SK-N-SH (cell line): ENCODE measurements around the gene PIAS4. TPM values are rescaled to one million over a fixed set of nuclear protein-coding genes. Genes with fewer than 3 reads are reported as not detected.

Source experiments
- CTCF ChIA-PET: fragments of 300-600, 350-600 bp; formaldehyde crosslinking; extraction: SDS; loops from one replicate; lab custom pipeline; 2021; lab: Yijun Ruan, JAX
- POLR2A ChIA-PET: fragments of 350-600 bp; sonication (Branson Sonifier 250); formaldehyde crosslinking; extraction: SDS; loops from one replicate; lab custom pipeline; 2020; ENCODE audit warnings: antibody characterized with exemption, inconsistent platforms; lab: Yijun Ruan, JAX
- DNase-seq: peaks from one replicate; pipeline ENCODE4 v3.0.0; 2012
- H2AFZ ChIP-seq: fragments of 200-600 bp; sonication (generic); 2 replicates; pipeline ENCODE4 v1.8.1; 2016; ENCODE audit warnings: antibody characterized with exemption, mild to moderate bottlenecking, low read depth
- H3F3A ChIP-seq: fragments of 200-600 bp; sonication (generic); replicated peaks from 2 replicates; pipeline ENCODE3; 2016; ENCODE audit warnings: antibody characterized with exemption, mild to moderate bottlenecking; ENCODE audit not compliant: insufficient read depth
- H3K27ac ChIP-seq, 2 experiments: fragments of 200-500 bp in 1 of 2; fragments of 200-600 bp in 1 of 2; sonication (Bioruptor generic) in 1 of 2; sonication (generic), shearing (Covaris generic) in 1 of 2; 2 replicates each; pipeline versions ENCODE4 v1.5.1 to v1.6.1; 2014 to 2016; ENCODE audit warnings: low read depth in 2 of 2, inconsistent platforms in 1 of 2, low read length in 1 of 2, mild to moderate bottlenecking in 1 of 2, mixed read lengths in 1 of 2
- H3K27me3 ChIP-seq: fragments of 200-600 bp; sonication (generic), shearing (Covaris generic); 2 replicates; pipeline ENCODE4 v1.6.1; 2016; ENCODE audit warnings: mixed run types; ENCODE audit not compliant: insufficient read depth
- H3K36me3 ChIP-seq, 2 experiments: fragments of 200-500 bp in 1 of 2; fragments of 200-600 bp in 1 of 2; sonication (Bioruptor generic) in 1 of 2; sonication (generic) in 1 of 2; replicated peaks in 1 of 2; 2 replicates each; pipeline versions ENCODE3 to v1.5.1; 2014 to 2016; ENCODE audit warnings: low read length in 1 of 2, mild to moderate bottlenecking in 1 of 2; ENCODE audit not compliant: insufficient read depth in 2 of 2, control insufficient read depth in 1 of 2
- H3K4me1 ChIP-seq, 2 experiments: fragments of 200-500 bp in 1 of 2; fragments of 200-600 bp in 1 of 2; sonication (Bioruptor generic) in 1 of 2; sonication (generic), shearing (Covaris generic) in 1 of 2; 2 replicates each; pipeline versions ENCODE4 v1.5.1 to v1.6.1; 2014 to 2016; ENCODE audit warnings: low read depth in 1 of 2, low read length in 1 of 2, mixed run types in 1 of 2; ENCODE audit not compliant: insufficient read depth in 2 of 2, control insufficient read depth in 1 of 2
- H3K4me2 ChIP-seq: fragments of 200-600 bp; sonication (generic), shearing (Covaris generic); 2 replicates; pipeline ENCODE4 v1.6.1; 2017; ENCODE audit warnings: mixed run types
- H3K4me3 ChIP-seq, 2 experiments: fragments of 200-500 bp in 1 of 2; fragments of 200-600 bp in 1 of 2; sonication (Bioruptor generic) in 1 of 2; sonication (generic), shearing (Covaris generic) in 1 of 2; 2 replicates each; pipeline versions ENCODE4 v1.5.1 to v1.8.1; 2014 to 2016; ENCODE audit warnings: low read depth in 2 of 2, inconsistent platforms in 1 of 2, low read length in 1 of 2, mild to moderate bottlenecking in 1 of 2, mixed read lengths in 1 of 2, moderate library complexity in 1 of 2
- H3K79me2 ChIP-seq: fragments of 200-600 bp; sonication (generic); 2 replicates; pipeline ENCODE4 v1.8.1; 2017; ENCODE audit warnings: mild to moderate bottlenecking; ENCODE audit not compliant: insufficient read depth
- H3K9ac ChIP-seq: fragments of 200-600 bp; sonication (generic); 2 replicates; pipeline ENCODE4 v1.6.1; 2017; ENCODE audit warnings: mixed run types
- H3K9me2 ChIP-seq: fragments of 200-600 bp; sonication (generic); 2 replicates; pipeline ENCODE4 v1.6.1; 2017; ENCODE audit warnings: mixed run types
- H3K9me3 ChIP-seq: fragments of 200-600 bp; sonication (generic); 2 replicates; pipeline ENCODE4 v1.6.1; 2017; ENCODE audit warnings: mixed run types, mild to moderate bottlenecking, moderate library complexity
- H4K20me1 ChIP-seq: fragments of 200-600 bp; sonication (generic); 2 replicates; pipeline ENCODE4 v1.6.1; 2017; ENCODE audit warnings: mild to moderate bottlenecking, mixed run types; ENCODE audit not compliant: insufficient read depth
- CHD2 ChIP-seq: fragments of 150-350 bp; IDR thresholded peaks from 2 replicates; pipeline ENCODE4 v1.6.1; 2018; ENCODE audit warnings: low read length; ENCODE audit not compliant: partially characterized antibody
- CTCF ChIP-seq: fragments of 200-600 bp; sonication (generic); IDR thresholded peaks from 2 replicates; pipeline ENCODE4 v1.6.1; 2017; ENCODE audit warnings: antibody characterized with exemption, mild to moderate bottlenecking, moderate library complexity
- ELF1 ChIP-seq: IDR thresholded peaks from 2 replicates; pipeline ENCODE4 v1.4.0; 2012
- EZH2phosphoT487 ChIP-seq: fragments of 200-600 bp; sonication (generic); IDR thresholded peaks from 2 replicates; pipeline ENCODE4 v1.6.1; 2017; ENCODE audit warnings: low read depth, mixed run types, mild to moderate bottlenecking, antibody characterized with exemption, moderate library complexity, borderline replicate concordance
- GABPA ChIP-seq: IDR thresholded peaks from 2 replicates; pipeline ENCODE4 v1.4.0; 2012; ENCODE audit warnings: low read depth, mild to moderate bottlenecking
- MAX ChIP-seq: IDR thresholded peaks from 2 replicates; pipeline ENCODE4 v1.4.0; 2012; ENCODE audit warnings: low read depth
- NFIC ChIP-seq: IDR thresholded peaks from 2 replicates; pipeline ENCODE4 v1.4.0; 2012; ENCODE audit warnings: borderline replicate concordance
- PBX3 ChIP-seq: IDR thresholded peaks from 2 replicates; pipeline ENCODE4; 2012
- REST ChIP-seq: IDR thresholded peaks from 2 replicates; pipeline ENCODE4 v1.6.1; 2012; ENCODE audit warnings: mild to moderate bottlenecking, low read depth, low read length, moderate library complexity
- RFX5 ChIP-seq: IDR thresholded peaks from 2 replicates; pipeline ENCODE4 v1.6.1; 2012; ENCODE audit warnings: mild to moderate bottlenecking, improper control_type of control experiment, low read length
- TCF12 ChIP-seq: IDR thresholded peaks from 2 replicates; pipeline ENCODE4 v1.4.0; 2012
- TEAD4 ChIP-seq: IDR thresholded peaks from 2 replicates; pipeline ENCODE4 v1.4.0; 2012; ENCODE audit warnings: mild to moderate bottlenecking, borderline replicate concordance; ENCODE audit not compliant: insufficient read depth
- YY1 ChIP-seq: IDR thresholded peaks from 2 replicates; pipeline ENCODE4 v1.4.0; 2012; ENCODE audit warnings: low read depth, mild to moderate bottlenecking
- WGBS: methylation state at CpG from one replicate; pipeline ENCODE4 v1.1.6; 2017; ENCODE audit warnings: low lambda C conversion rate; 5-methylcytosine and 5-hydroxymethylcytosine counted together
- polyA plus RNA-seq, 3 experiments: library from polyadenylated mRNA; depleted of rRNA; stranded (reverse); fragments of >200 nt; gene quantifications; 2 replicates each; pipeline ENCODE4 v1.2.3, GENCODE V29; 2012

Gene PIAS4
- polyA plus RNA-seq, 1 of the 3 experiments (the other 2 are of a cell fraction) = 14.1 TPM

GRCh38 chr19:4018140-4018613 is 10.6 kb downstream of the PIAS4 start:
- H4K20me1 ChIP-seq = peaks cover 63% of the 10 kb centered on the region
- H3K9ac ChIP-seq = no peak overlapping the region
- no peaks in the 10 kb centered on the region for H3F3A ChIP-seq
- H3K79me2 ChIP-seq = peaks cover 81% of the 10 kb centered on the region
- H2AFZ ChIP-seq = no peak overlapping the region
- no peaks in the 10 kb centered on the region for H3K9me3 ChIP-seq
- H3K4me1 ChIP-seq = peaks cover 0 to 32% of the 10 kb centered on the region in 2 experiments; a peak in 1 of 4 replicates
- peaks cover 0 to 24% of the 10 kb centered on the region in 2 experiments for H3K36me3 ChIP-seq
- H3K27me3 ChIP-seq = no peaks in the 10 kb centered on the region
- POLR2A ChIA-PET = no interaction called here
- H3K9me2 ChIP-seq = no peaks in the 10 kb centered on the region
- CTCF ChIA-PET = no interaction called here
- no peak overlapping the region for H3K4me2 ChIP-seq
- TF ChIP-seq EZH2phosphoT487 (no peak), REST (no peak), MAX (no peak), TCF12 (no peak), ELF1 (no peak), GABPA (no peak), NFIC (no peak), YY1 (no peak), CTCF (no peak), PBX3 (no peak), CHD2 (no peak), RFX5 (no peak), TEAD4 (no peak)
- WGBS = 100% methylated on average over 10 of the region's 22 CpGs
- no peak overlapping the region for H3K27ac ChIP-seq
- H3K4me3 ChIP-seq = no peak overlapping the region
- no peak for DNase-seq
